ENCODE results near the gene NUDT16.

Gene NUDT16

GRCh38 chr3:131394400-131394799, 12.8 kb downstream of the NUDT16 start:
- H3K4me2 ChIP-seq = no peak overlapping the region
- H3K9ac ChIP-seq = no peak overlapping the region
- no peak overlapping the region for H3K4me3 ChIP-seq
- H3K9me3 ChIP-seq (replicated peaks in 1 of 11) = no peaks in the 10 kb centered on the region
- TF ChIP-seq Cebpa-rat (IDR thresholded peaks at IDR 0.05) = no peak
- no peaks in the 10 kb centered on the region for H3K27me3 ChIP-seq
- H3K4me1 ChIP-seq = peaks cover 0 to 10% (median 0%) of the 10 kb centered on the region in 10 experiments; a peak in 7 of 20 replicates
- H4K20me1 ChIP-seq = no peaks in the 10 kb centered on the region
- H3K36me3 ChIP-seq = no peaks in the 10 kb centered on the region
- no peak overlapping the region for H3K27ac ChIP-seq

- no peak for TF ChIP-seq Cebpa-rat (IDR thresholded peaks at IDR 0.05)
- H3K27ac ChIP-seq = no peak overlapping the region
Observed at GRCh38 chr3:131396170-131396569, 14.6 kb downstream of the NUDT16 start.

GRCh38 chr3:131397889-131398288, 16.3 kb downstream of the NUDT16 start:
- H3K9me3 ChIP-seq (replicated peaks in 1 of 11) = no peaks in the 10 kb centered on the region
- no peaks in the 10 kb centered on the region for H4K20me1 ChIP-seq
- no peaks in the 10 kb centered on the region for H3K27me3 ChIP-seq
- H3K9ac ChIP-seq = no peak overlapping the region
- H3K4me2 ChIP-seq = no peak overlapping the region
- H3K4me3 ChIP-seq = no peak overlapping the region
- H3K4me1 ChIP-seq = peaks cover 0 to 11% (median 0%) of the 10 kb centered on the region in 10 experiments; a peak in 7 of 20 replicates
- TF ChIP-seq Cebpa-rat (IDR thresholded peaks at IDR 0.05) = no peak
- H3K27ac ChIP-seq = no peak overlapping the region
- H3K36me3 ChIP-seq = no peaks in the 10 kb centered on the region

More at GRCh38 chr3:131396170-131396569, 14.6 kb downstream of the NUDT16 start:
- no peaks in the 10 kb centered on the region for H3K4me1 ChIP-seq
- H4K20me1 ChIP-seq = no peaks in the 10 kb centered on the region
- no peaks in the 10 kb centered on the region for H3K36me3 ChIP-seq
- no peaks in the 10 kb centered on the region for H3K9me3 ChIP-seq (replicated peaks in 1 of 11)
- no peak overlapping the region for H3K9ac ChIP-seq
- no peak overlapping the region for H3K4me3 ChIP-seq
- no peak overlapping the region for H3K4me2 ChIP-seq
- no peaks in the 10 kb centered on the region for H3K27me3 ChIP-seq

GRCh38 chr3:131401978-131402377, 20.4 kb downstream of the NUDT16 start:
- no peak for TF ChIP-seq Cebpa-rat (IDR thresholded peaks at IDR 0.05)
- peaks cover 0 to 17% (median 0%) of the 10 kb centered on the region in 10 experiments; a peak in 7 of 20 replicates for H3K4me1 ChIP-seq
- H4K20me1 ChIP-seq = no peaks in the 10 kb centered on the region
- peaks cover 5 to 12% (median 8%) of the 10 kb centered on the region in 11 experiments; a peak in 20 of 22 replicates for H3K9me3 ChIP-seq (replicated peaks in 1 of 11)
- H3K27ac ChIP-seq = no peak overlapping the region
- H3K4me2 ChIP-seq = peak overlapping the region in 3 of 11 experiments; percentile 45 to 60 (median 52); a peak in 6 of 22 replicates
- H3K36me3 ChIP-seq = no peaks in the 10 kb centered on the region; a peak in 1 of 22 replicates
- H3K4me3 ChIP-seq = no peak overlapping the region
- no peaks in the 10 kb centered on the region for H3K27me3 ChIP-seq
- H3K9ac ChIP-seq = no peak overlapping the region

- H4K20me1 ChIP-seq = no peaks in the 10 kb centered on the region
- H3K36me3 ChIP-seq = no peaks in the 10 kb centered on the region; a peak in 1 of 22 replicates
- peak overlapping the region in 3 of 11 experiments; percentile 45 to 60 (median 52); a peak in 6 of 22 replicates for H3K4me2 ChIP-seq
- H3K27ac ChIP-seq = no peak overlapping the region
- H3K4me3 ChIP-seq = no peak overlapping the region
- no peaks in the 10 kb centered on the region for H3K27me3 ChIP-seq
- H3K9me3 ChIP-seq (replicated peaks in 1 of 11) = peaks cover 5 to 12% (median 8%) of the 10 kb centered on the region in 11 experiments; a peak in 20 of 22 replicates
- no peak overlapping the region for H3K9ac ChIP-seq
- no peak for TF ChIP-seq Cebpa-rat (IDR thresholded peaks at IDR 0.05)
- peaks cover 0 to 17% (median 0%) of the 10 kb centered on the region in 10 experiments; a peak in 7 of 20 replicates for H3K4me1 ChIP-seq
Observed at GRCh38 chr3:131402391-131403039, 20.9 kb downstream of the NUDT16 start.

- peaks cover 5 to 12% (median 8%) of the 10 kb centered on the region in 11 experiments; a peak in 20 of 22 replicates for H3K9me3 ChIP-seq (replicated peaks in 1 of 11)
- no peak overlapping the region for H3K4me3 ChIP-seq
- TF ChIP-seq Cebpa-rat (IDR thresholded peaks at IDR 0.05) = no peak
- H3K27me3 ChIP-seq = no peaks in the 10 kb centered on the region
- peak overlapping the region in 2 of 11 experiments; percentile 52 to 60; a peak in 4 of 22 replicates for H3K4me2 ChIP-seq
- H3K27ac ChIP-seq = no peak overlapping the region
- no peak overlapping the region for H3K9ac ChIP-seq
- peaks cover 0 to 17% (median 0%) of the 10 kb centered on the region in 10 experiments; a peak in 7 of 20 replicates for H3K4me1 ChIP-seq
- no peaks in the 10 kb centered on the region; a peak in 1 of 22 replicates for H3K36me3 ChIP-seq
- H4K20me1 ChIP-seq = no peaks in the 10 kb centered on the region
Observed at GRCh38 chr3:131403216-131403895, 21.8 kb downstream of the NUDT16 start.

GRCh38 chr3:131405411-131405810, 23.8 kb downstream of the NUDT16 start:
- no peak overlapping the region for H3K4me2 ChIP-seq
- H3K9me3 ChIP-seq (replicated peaks in 1 of 11) = peaks cover 5 to 12% (median 8%) of the 10 kb centered on the region in 11 experiments; a peak in 20 of 22 replicates
- no peak for TF ChIP-seq Cebpa-rat (IDR thresholded peaks at IDR 0.05)
- H3K9ac ChIP-seq = no peak overlapping the region
- H3K36me3 ChIP-seq = no peaks in the 10 kb centered on the region; a peak in 1 of 22 replicates
- no peak overlapping the region for H3K4me3 ChIP-seq
- H3K4me1 ChIP-seq = peaks cover 0 to 17% (median 0%) of the 10 kb centered on the region in 10 experiments; a peak in 7 of 20 replicates
- no peaks in the 10 kb centered on the region for H3K27me3 ChIP-seq
- H4K20me1 ChIP-seq = no peaks in the 10 kb centered on the region
- no peak overlapping the region for H3K27ac ChIP-seq

- H3K9ac ChIP-seq = no peak overlapping the region
- H3K4me1 ChIP-seq = peaks cover 0 to 17% (median 0%) of the 10 kb centered on the region in 10 experiments; a peak in 7 of 20 replicates
- no peak overlapping the region for H3K27ac ChIP-seq
- no peak overlapping the region for H3K4me3 ChIP-seq
- H3K36me3 ChIP-seq = no peaks in the 10 kb centered on the region; a peak in 1 of 22 replicates
- no peak overlapping the region for H3K4me2 ChIP-seq
- H3K9me3 ChIP-seq (replicated peaks in 1 of 11) = peaks cover 5 to 12% (median 8%) of the 10 kb centered on the region in 11 experiments; a peak in 20 of 22 replicates
- H3K27me3 ChIP-seq = no peaks in the 10 kb centered on the region
- H4K20me1 ChIP-seq = no peaks in the 10 kb centered on the region
- TF ChIP-seq Cebpa-rat (IDR thresholded peaks at IDR 0.05) = no peak
Observed at GRCh38 chr3:131406274-131406673, 24.7 kb downstream of the NUDT16 start.

GRCh38 chr3:131417751-131418150, 36.2 kb downstream of the NUDT16 start:
- Histone ChIP-seq H3K27me3 (no peaks in the 10 kb centered on the region), H3K4me1 (no peaks in the 10 kb centered on the region), H3K9me3 (replicated peaks in 1 of 11) (peaks cover 0 to 14% (median 0%) of the 10 kb centered on the region in 11 experiments; a peak in 5 of 22 replicates), H3K9ac (no peak overlapping the region), H3K4me2 (no peak overlapping the region), H3K4me3 (no peak overlapping the region), H3K36me3 (no peaks in the 10 kb centered on the region), H3K27ac (no peak overlapping the region), H4K20me1 (no peaks in the 10 kb centered on the region)
- no peak for TF ChIP-seq Cebpa-rat (IDR thresholded peaks at IDR 0.05)
